ENCODE measurements around the gene SYNM.
A peak's percentile ranks its signal among the peaks of the same experiment; 100 is the strongest.
"Not testable (repeated sequence)": the region's sequence is repeated elsewhere in the genome, so short reads cannot be mapped to it uniquely, and the experiment has no call there.

Gene SYNM, protein sequence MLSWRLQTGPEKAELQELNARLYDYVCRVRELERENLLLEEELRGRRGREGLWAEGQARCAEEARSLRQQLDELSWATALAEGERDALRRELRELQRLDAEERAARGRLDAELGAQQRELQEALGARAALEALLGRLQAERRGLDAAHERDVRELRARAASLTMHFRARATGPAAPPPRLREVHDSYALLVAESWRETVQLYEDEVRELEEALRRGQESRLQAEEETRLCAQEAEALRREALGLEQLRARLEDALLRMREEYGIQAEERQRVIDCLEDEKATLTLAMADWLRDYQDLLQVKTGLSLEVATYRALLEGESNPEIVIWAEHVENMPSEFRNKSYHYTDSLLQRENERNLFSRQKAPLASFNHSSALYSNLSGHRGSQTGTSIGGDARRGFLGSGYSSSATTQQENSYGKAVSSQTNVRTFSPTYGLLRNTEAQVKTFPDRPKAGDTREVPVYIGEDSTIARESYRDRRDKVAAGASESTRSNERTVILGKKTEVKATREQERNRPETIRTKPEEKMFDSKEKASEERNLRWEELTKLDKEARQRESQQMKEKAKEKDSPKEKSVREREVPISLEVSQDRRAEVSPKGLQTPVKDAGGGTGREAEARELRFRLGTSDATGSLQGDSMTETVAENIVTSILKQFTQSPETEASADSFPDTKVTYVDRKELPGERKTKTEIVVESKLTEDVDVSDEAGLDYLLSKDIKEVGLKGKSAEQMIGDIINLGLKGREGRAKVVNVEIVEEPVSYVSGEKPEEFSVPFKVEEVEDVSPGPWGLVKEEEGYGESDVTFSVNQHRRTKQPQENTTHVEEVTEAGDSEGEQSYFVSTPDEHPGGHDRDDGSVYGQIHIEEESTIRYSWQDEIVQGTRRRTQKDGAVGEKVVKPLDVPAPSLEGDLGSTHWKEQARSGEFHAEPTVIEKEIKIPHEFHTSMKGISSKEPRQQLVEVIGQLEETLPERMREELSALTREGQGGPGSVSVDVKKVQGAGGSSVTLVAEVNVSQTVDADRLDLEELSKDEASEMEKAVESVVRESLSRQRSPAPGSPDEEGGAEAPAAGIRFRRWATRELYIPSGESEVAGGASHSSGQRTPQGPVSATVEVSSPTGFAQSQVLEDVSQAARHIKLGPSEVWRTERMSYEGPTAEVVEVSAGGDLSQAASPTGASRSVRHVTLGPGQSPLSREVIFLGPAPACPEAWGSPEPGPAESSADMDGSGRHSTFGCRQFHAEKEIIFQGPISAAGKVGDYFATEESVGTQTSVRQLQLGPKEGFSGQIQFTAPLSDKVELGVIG (N-terminal part only)

DNA sequence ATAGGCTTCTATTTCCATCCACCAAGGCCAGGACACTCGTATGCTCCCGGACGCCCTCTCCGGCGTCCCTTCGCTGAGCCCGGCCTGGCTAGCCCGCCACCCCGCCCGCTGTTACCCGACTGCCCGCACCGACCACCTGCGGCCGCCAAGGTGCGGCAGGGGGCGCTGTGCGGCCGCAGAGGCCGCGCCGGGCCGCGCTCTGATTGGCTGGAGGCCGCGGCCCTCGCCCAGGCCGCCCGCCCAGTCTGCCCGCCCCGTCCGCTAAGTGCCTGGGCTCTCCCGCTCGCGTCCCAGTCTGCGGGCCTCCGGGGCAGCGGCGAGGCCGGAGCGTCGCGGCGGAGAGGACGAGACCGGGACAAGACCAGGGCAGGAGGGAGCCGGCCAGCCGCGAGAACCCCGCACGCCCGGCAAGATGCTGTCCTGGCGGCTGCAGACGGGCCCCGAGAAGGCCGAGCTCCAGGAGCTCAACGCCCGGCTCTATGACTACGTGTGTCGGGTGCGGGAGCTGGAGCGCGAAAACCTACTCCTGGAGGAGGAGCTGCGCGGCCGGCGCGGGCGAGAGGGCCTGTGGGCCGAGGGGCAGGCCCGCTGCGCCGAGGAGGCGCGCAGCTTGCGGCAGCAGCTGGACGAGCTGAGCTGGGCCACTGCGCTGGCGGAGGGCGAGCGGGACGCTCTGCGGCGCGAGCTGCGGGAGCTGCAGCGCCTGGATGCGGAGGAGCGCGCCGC lies at the start of gene SYNM:
SYNM (plus strand) TSS at position 293 of the 726 bp plus-strand sequence; CDS start at position 413, 120 bp downstream.
- peak; percentile 45 for DNase-seq

DNA sequence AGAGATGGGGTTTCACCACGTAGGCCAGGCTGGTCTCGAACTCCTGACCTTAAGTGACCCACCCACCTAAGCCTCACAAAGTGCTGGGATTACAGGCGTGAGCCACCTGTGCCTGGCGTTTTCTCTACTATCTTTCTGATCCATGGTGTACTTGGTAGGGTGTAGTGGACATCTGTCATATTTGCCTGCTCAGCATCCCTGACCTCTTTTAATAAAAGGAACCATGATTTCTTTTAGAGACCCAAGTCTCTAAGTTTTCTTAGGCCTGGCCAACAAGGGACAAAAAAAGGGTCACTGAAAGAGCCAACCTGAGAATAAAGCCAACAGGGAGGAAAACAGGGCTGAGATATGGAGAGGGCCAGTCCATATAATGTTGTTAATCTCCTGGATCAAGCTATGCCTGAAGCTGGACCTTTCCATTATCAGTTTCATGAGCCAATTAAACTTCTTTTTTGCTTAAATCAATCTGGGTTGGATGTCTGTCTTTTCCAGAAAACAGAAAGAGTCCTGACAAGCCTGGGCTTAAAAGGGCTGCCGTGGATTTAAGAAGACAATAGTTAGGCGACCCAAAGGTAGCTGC lies 49.2 kb upstream of the SYNM start:
- no peak for DNase-seq

DNA sequence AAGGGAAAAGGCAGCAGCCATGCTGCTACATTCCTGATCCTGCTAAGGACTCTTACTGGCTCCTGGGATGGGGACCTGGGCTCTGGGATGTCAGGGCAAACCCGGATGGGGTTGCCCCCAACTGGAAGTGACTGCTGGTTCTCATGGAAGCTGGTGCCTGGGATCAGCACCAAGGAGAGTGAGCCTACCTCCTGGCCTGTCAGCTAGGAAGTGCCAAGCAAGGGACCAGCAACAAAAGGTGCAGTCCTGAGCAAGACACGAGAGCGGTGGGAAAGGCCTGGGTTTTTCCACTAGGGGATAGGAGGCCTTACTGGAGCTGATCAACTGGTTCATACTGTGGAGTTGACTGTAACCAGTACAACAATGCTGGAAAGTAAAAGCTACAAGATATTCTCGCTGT lies 47.9 kb upstream of the SYNM start:
- no peak for DNase-seq

DNA sequence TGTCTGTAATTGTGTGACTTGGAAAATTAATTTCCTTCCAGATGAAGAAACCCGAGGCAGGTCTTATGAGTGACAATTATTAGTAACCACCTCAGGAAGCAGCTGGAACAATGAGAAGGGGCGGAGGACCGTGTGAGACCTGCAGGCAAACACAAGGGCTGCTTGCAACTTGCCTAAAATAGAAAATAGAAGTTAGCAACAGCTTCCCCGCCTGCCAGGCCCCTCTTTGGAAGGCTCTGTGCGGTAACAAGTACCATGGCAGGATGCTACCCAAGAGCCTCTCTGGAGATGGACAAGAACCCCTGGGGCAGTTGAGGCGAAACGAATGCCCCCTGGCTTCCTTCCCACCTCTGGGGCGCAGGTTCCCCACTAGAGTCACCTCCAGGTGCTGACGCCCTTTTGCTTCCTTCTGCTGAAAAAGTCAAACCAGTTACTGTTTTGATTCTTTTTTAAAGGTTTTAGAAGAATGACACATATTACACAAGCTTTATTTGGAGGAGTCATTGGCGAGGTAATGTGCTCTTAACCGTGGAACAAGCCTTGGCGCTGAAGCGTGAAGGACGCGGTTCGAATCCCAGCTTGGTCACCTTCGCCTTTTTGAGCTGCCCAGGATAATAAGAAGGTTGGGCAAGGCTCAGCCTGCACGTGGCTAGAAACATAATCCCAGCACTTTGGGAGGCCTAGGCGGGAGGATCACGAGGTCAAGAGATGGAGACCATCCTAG lies 47.0 kb upstream of the SYNM start:
- DNase-seq, result no peak

DNA sequence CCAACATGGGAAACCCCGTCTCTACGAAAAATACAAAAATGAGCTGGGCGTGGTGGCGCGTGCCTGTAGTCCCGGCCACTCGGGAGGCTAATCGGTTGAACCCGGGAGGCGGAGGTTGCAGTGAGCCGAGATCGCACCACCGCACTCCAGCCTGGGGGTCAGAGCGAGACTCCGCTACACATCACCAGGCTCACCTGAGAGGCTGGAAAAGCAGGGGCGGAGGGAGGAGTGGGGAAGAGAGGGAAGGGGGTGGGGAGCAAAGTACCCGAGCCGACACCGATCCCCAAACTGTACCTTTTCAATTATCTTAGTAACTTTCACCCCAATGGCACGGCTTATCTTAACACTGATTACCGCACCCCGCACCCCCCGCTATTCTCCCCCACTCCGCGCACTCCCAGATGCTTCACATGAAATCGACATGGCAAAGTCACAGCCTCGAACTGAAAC lies 46.4 kb upstream of the SYNM start:
- no peak for DNase-seq

DNA sequence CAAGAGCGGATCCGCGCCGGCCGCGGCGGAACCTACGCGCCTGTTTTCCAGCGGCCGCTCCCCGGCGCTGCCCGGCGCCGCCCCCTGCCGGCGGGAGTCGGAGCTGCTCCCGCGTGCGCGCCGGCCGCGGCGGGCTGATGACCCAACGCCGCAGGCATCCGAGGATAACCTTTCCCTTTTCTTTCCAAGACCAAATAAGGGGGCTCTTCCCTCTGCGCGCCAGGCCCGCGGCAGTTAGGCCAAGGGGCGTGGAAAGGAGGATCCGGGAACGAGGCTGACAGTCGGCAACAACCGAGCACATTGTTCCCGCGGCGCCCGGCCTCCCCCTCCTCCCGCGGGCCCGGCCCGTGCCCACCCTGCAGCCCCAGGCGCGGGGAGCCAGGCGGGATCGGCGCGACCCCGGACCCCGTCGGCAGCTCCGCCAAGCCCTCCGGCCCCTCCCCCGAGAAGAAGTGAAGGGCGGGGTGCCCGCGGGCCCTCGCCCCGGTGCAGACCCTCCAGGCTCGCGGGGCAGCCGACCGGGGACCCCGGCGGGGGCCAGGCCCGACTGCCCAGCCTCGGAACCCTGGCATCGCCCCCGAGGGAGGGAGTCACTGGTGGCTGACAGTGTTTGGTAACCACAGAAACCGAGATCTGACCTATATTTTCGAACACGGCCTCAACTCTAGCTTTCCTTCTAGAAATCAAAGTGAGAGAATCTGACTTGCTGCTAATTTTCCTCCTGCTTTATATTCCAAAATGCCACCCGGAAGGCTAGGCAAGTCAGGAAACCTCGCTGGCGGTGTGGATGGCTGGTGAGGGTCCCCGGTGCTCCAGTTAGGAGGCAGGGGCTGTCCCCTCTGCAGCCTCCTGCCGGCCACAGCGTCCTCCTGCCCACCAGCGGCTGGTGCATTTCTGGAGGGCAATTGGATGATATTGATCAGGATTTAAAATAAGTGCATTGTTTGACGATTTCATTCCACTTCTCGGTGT lies 45.6 kb upstream of the SYNM start:
- DNase-seq, result peak; percentile 36

DNA sequence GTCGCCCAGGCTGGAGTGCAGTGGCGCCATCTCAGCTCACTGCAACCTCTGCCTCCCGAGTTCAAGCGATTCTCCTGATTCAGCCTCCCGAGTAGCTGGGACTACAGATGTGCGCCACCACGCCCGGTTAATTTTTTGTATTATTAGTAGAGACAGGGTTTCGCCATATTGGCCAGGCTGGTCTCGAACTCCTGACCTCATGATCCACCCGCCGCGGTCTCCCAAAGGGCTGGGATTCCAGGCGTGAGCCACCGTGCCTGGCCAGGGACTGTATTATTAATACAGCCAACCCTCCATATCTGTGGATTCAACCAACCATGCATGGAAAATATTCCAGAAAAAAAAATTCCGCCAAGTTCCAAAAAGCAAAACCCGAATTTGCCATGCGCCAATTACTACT lies 44.7 kb upstream of the SYNM start:
- not testable (repeated sequence) for DNase-seq

DNA sequence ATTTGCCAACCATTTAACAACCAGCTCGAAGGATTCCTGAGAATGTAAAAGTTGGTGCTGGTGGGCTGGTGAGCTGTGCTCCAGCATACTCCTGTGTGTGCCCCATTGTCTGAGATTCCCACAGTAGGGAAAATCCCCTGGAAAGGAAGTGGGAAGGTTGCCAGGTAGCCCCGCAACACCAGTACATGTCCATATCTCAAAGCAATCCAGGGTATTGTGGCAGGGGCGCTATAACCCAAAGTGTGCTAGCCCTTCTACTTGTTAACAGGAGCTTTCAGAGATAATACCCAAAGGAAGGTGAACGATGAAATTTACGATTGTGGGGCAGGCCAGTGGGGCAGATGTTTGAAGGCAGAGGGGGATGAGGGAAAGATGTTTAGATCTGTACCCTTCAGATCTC lies 42.7 kb upstream of the SYNM start:
- DNase-seq, result no peak

DNA sequence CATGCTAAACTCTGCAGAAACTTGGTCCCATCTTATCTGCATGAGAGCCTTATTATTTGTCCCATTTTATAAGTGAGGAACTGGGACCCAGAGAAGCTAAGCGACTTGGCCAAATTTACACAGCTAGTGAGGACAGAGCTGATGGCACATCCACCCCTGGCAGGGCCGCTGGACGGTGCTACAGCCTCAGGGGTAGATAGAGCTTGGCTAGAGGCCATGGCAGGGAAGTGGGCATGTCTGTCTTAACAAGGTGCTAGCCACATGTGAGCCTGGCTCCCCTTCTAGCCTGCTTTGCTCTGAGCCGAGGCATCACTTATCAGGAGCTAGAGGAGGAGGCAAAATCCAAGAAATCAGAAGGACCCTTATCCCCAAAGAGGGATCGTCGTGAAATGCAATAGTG lies 36.7 kb upstream of the SYNM start:
- DNase-seq, result no peak

DNA sequence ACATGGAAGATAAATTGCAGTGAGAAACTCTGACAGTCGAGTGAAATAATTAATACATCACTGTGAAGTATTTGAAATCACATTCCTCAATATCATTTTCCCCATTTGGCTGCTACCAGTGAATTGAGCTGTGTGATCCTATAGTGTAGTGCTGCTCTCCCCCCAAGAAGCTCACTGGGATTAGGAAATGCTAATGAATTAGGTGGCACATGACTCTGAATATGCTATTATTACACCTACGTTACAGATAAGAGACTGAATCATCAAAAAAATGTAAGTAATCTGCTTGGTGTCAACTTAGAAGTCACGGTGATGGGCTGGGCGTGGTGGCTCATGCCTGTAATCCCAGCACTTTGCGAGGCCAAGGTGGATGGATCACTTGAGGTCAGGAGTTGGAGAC lies 34.7 kb upstream of the SYNM start:
- no peak for DNase-seq

DNA sequence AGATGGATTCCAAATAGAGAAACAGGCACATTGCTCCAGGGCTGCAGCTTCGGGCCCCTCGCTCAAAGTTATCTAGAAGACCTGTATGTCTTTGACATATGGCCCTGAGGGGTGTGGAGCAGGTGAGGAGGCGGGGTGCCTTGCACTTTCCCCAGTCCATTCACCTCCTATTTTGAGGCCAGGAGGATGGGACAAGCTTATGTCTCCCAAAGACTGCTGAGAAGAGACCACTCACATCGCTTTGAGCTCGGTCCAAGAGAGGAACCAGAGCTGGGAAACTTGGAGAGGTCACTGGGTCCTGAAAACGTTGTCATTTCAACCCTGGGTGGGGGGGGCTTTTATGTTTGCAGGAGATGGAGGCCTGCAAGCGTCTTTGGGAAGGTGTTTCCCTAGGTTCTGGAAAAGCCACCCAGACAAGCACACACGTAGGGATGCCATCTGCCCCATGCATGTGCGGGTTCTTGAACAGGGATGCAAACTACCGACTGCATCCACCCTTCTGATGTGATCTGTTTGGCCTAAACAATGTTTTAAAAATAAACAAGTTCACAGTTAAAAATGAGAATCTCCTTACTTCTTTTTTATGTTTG lies 33.7 kb upstream of the SYNM start:
- DNase-seq, result no peak

DNA sequence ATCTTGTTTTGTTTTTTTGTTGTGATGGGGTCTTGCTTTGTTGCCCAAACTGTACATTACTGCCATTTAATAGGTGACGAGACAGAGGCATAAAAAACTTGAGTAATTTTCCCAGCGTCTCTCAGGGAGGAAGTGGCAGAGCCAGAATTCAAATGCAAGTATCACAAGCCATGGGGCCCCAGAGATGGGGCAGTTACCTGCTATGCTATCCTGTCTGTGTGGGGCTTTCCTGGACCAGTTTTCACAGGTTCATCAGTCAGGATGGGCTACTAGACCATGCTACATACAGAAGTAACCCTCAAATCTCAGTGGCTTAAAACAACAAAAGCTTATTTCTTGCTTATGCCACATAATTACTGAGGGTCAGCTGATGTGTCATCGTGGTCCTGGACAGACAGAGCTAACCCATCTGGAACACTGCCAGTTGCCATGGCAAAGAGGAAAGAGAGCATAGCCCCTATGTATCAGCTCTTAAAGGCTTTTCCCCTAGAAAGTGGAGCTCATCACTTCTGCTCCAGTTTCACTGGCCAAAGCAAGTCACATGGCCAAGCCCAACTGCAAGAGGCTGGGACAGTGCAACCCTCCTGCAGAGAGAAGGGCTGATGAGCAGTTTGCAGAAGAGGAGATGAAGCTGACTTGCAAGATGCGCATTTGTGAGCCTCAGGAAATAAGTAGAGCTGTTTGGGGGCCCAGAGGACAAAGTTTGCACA lies 31.7 kb upstream of the SYNM start:
- DNase-seq, result no peak

DNA sequence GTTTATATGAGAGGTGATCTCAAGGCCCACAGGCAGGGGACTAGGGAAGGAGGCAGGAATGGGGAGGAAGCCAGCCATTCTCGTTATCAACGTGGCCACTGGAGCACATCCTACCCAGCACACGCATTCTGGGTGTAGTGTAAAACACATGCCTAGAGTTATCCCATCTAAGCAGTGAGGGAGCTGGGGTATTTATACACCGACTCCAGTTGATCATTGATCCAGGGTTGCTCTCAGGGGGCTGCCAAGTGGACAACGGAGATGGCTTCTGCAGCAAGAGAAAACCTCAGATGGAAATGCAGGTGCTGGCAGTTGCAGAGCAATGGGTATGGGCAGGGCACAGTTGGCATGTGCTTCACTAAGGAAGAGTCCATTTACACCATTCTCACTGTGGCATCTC lies 30.4 kb upstream of the SYNM start:
- no peak for DNase-seq

DNA sequence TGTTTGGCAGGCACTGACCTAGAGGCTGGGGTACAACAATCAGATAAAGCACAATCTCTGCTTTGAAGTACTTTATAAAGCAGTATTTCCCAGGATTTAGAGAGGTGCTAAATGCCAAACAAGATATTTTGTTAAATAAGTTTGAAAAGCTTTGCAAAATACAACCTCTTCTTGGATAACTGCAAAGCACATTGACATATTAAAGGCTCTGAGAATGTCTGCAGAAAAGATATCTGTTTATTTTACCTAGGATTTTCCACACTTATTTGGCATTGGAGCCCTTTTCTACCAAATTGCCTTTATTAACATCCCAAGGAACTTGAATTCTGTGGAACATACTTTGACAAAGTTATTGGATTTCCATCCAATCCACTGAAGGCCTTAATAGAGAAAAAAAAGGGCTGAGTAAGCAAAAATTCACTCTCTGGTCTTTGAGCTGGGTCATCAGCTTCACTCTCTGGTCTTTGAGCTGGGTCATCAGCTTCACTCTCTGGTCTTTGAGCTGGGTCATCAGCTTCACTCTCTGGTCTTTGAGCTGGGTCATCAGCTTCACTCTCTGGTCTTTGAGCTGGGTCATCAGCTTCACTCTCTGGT lies 29.7 kb upstream of the SYNM start:
- not testable (repeated sequence) for DNase-seq

DNA sequence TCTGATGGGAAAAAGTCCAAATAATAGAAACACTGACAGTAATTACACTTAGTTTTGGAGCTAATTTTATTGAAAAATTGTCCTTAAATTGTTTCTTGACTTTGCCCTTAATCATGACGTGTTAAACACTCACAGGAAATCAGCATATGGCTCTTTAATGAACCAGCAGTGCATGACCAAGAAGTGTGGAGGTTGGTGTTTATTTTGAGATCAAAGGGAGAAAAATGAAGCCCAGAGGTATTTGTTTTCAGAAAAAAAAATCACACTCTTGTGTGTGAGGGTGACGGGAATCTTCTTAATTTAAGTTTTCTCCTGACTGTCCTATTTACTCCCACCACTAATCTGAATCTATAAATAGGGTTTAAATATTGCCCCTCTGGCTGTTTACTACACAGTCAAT lies 28.8 kb upstream of the SYNM start:
- no peak for DNase-seq

DNA sequence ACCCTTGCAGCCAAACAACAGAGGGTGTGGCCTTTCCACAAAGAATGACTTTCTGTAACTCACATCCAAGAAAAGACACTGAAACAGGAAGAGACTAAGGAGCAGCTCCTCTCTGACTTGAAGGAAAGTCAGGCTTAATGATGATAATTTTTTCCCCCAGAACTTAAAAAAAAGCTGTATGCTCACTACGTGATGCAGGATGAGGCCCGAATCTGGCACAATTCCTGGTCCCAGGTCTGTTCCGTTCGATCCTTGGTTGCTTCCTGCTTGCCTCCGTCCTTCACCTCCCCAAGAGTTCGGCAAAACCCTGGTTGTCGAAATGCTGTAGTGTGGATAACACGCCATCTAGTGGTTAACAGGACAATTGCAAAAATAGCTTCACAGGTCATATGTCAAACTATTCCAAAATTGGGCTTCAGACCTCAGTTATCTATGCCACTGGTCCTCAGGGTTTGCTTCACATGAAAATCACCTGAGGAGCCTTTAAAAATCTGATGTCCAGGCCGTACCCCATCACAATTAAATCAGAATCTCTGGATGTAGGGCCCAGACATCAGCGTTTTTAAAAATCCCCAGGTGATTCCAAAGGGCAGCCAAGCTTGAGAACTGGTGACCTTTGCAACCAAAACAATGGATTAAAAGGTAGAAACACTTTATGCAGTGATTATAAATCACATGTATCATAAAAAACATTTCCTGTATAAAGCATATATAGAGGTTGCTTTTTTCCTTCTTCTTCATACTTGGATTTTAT lies 28.1 kb upstream of the SYNM start:
- DNase-seq, result peak; percentile 64

DNA sequence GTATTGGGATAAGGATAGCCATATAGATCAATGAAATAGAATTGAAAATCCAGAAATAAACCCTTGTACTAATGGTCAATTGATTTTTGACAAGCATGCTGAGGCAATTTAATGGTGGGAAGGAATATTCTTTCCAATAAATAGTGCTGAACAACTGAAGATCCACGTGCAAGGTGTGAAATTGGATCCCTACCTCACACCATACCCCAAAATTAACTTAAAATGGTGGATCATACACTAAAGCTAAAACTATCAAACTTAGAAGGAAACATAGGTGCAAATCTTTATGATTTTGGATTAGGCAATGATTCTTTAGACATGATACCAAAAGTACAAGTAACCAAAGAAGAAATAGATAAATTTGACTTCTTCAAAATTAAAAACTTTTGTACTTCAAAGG lies 22.1 kb upstream of the SYNM start:
- no peak for DNase-seq

DNA sequence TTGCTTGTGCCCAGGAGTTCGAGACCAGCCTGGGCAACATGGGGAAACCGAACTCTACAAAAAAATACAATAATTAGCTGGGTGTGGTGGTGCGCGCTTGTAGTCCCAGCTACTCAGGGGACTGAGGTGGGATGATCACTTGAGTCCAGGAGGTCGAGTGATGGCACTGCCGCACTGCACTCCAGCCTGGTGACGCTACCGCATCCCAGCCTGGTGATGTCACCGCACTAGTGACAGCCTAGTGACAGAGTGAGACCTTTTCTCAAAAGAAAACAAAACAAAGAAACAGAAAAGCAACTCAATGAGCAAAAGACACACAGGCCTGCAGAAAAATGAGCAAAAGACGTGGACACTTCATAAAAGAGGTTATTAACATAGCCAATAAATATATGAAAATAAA lies 19.9 kb upstream of the SYNM start:
- no peak for DNase-seq
